NCI-H1105 treated with DMSO at 0.1 percent for 48 hours (cell line): ENCODE data around the gene CNTNAP2.

Source experiments
- DNase-seq: peaks from one replicate; lab custom pipeline; 2025; lab: John Stamatoyannopoulos, UW

CNTNAP2 gene

DNA sequence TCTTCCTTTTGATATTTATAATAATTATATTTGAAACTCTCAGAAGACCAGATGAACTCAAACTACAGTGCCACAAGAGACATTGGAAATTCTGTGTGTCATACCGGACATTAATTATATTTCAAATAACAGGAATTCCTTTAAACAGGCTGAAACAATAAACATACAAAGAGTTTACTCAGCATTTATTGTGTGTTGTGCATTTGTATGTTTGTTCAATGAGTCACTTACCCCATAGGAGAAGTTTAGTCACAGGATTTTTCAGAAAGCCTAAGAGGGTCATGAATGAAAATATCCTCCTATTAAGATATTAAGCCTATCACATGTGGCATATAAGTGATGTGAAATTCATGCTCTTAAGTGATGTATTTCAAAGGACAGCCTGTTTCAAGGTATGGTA, 566.8 kb downstream of the CNTNAP2 start:
- no peak for DNase-seq

DNA sequence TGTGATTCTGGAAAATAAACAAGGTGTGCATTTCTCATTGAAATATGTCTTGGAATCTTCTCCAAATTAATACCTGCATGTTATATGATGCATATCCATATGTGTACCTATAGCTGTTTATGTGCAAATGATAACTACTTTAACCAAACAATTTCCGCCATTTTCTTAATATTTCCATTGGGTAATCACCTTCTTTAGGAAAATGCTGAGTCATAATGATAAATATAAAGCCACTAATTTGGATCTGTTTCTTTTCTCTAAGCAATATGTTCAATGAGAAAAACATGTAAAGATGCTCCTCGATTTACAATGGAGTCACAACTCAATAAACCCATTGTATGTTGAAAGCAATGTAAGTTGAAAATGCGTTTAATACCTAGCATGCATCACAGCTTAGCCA, 574.4 kb downstream of the CNTNAP2 start:
- no peak for DNase-seq

DNA sequence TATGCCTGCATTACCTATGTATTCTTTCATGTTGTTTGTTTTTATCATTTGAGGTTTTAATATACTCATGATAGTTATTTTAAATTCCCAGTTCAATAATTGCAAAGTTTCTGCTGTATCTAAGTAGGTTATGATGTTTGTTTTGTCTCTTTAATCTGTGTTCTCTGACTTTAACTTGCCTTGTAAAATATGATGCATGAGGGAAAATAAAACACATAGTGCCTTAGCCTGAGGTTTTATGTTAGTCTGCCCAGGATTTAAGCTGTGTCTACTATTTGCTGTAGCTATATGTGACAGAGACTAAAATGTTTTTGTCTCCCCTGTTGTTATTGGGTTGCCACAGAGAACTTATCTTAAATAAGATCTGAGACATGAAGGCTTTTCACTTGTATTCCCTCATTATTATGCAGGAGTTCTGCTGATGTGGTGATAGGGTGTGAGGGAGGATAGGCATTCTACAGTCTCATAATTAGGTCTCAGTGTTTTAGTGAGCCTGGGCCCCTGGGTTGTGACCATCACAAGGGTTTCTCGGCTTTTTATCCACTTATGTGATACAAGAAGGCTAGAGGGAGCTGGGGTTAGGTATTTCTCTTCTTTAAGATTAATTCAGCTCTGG, 582.5 kb downstream of the CNTNAP2 start:
- DNase-seq, result no peak

DNA sequence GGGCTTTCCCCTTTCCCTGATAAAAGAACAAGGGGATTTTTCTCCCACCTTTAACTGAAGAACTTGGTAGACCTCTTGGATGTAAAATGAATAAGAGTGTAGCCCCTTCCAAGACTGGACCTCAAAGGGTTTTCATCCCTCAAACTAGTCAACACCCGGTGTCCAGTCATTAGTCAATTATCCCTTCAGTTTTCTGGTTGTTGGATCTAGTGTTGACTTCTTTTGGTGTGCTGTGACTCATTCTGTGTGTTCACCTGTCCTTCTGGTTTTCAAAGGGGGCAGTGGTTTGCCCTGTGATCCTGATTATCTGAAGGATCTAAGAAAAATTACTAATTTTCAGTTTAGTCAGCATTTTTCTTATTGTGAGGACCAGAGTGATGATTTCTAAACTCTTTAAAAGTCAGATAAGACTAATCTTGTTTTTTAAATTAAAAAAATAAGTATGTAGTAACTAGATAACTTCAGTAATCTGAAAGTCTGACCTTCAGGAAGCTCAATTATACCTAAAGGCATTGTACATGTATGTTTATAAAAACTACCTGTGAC, 583.5 kb downstream of the CNTNAP2 start:
- DNase-seq, result no peak

DNA sequence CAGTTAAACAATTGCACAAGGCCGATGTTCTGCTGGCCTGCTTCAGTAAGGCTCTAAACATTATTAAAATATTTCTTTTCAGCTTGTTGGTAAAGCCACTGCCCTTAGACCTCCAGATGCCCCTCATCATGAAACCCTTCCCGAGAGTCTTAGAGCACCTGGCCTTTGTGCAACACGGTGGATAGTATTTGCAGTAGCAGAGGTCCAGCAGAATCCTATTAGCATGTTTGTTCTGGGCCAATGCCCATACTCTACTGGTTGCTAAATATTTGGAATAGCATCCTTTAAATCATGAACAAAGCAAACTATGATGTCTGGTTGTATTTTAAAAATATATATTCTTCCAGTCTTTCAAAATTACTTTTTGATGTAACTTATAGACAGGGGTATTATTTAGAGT, 584.6 kb downstream of the CNTNAP2 start:
- no peak for DNase-seq

DNA sequence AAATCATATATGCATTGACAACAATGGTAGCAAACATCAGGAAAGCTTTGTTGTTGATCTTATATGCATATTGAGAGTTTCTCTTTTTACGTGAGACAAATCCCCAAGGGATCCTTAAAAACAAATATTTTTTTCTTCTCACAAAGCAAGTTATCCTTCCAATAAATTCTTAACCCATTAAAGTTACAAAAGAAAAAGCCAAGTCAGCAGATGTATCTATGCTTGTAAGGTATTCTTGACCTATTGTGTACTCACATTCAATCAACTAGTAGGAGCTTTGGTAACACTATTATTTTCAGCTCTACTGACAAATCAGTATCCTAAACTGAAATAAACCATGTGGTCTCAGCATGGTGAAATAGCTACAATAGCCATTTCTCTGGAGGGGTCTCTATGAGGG, 586.3 kb downstream of the CNTNAP2 start:
- no peak for DNase-seq

DNA sequence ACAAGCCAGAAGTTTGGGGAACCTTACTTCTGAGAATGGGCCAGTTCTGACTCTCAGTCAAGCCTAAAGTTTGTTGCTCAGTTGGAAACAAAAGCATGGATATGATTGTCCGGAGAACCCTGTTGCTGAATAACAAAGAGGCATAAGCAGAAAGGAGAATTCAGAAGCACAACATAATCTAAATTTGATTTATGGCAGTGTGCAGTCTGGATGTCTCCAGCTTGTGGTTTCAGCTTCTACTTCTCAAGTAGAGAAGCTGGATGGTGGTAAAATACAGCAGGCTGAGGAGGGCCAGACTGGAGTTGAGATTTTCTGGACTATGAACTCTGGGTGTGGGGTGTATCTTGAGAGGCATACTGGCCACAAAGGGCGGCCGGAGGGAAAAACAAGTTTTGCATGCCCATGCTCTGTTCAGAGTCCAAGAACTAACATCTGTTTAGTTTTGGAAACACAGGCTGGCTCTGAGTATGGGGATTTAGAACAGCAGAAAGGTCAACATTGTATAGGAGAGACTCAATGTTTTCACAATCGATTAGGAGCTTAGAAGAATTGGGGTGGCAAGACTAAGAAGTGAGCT, 592.9 kb downstream of the CNTNAP2 start:
- DNase-seq, result no peak

DNA sequence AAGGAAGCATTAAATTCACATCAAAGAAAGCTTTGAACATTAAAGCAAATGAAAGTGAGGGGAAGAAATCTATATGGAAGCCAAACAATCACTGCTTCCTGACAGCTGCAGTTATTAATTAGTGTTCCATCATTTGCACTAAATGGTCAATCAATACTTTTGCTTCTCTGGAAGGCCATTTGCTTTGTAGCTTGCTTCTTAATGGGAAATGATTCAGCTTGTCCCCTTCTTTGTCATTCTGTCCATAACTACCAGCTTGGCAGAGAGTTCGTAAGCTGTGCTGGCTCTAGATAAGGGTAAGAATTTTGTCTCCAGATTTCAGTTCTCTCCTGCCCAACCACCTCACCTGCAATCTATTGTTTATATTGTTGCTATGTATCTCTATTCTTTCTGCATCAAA, 596.6 kb downstream of the CNTNAP2 start:
- DNase-seq, result no peak

DNA sequence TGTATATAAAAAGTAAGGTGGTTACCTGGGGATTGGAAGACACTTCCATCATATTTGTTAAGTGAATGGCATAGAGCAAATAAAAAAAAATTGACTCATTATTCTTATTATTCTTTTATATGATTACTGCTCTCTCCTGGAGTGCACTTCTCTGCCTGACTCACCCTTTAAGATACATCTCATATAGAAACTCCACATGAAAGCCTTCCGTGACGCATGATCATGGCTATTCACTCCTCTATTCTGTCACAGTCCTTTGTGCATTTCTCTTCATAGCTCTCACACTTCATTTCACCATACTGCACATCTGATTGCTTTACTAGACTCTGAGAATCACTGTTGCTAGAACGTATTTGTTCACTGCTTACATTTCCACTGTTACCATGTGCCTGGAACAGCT, 597.3 kb downstream of the CNTNAP2 start:
- no peak for DNase-seq

DNA sequence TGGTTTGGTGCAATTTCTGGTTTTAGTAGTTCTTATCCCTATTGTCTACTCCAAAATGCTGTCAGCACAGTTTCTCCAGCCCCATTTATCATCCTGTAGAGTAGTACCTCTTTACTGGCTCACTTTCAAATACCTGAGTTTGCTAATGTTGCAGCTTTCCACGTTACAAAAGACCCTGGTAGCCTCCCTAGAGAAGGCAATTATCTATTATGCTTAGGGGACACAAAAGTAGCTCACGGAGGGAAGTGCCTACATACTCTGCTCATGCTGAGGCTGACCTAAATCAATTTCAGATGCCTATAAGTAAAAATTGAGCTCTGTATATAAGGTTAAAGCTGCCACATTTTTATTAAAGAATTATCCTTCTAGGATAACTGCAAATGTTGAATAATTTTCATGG, 603.6 kb downstream of the CNTNAP2 start:
- peak; percentile 40 for DNase-seq

DNA sequence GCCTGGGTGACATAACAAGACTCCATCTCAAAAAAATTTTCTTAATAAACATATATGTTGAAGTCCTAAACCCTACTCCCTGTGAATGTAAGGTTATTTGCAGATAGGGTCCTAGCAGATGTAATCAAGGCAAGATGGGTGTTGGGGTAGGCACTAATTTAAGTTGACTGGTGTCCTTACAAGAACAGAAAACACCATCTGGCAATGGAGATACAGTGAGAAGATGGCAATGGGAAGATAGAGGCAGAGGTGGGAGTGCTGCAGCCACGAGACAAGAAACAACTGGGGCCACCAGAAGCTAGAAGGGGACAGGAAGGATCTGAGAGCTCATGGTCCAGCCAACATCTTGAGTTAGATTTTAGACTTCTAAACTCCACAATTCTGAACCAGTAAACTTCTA, 606.4 kb downstream of the CNTNAP2 start:
- DNase-seq, result no peak

DNA sequence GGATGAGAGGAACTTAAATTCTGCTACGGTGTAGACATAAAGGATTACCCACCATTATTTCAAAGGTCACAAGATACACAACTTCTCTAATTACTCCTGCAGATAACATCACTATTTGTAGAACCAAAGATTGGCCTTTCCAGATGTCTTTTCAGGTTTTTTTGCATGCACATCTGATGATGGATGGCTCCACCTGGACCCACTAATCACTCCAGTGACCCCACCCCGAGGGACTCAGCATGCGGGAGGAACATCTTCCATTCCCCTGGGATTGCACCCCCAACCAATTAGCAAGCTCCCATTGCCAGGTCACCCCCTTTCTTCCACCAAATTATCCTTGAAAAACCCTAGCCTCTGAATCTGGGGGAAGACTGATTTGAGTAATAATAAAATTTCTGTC, 608.9 kb downstream of the CNTNAP2 start:
- DNase-seq, result no peak

DNA sequence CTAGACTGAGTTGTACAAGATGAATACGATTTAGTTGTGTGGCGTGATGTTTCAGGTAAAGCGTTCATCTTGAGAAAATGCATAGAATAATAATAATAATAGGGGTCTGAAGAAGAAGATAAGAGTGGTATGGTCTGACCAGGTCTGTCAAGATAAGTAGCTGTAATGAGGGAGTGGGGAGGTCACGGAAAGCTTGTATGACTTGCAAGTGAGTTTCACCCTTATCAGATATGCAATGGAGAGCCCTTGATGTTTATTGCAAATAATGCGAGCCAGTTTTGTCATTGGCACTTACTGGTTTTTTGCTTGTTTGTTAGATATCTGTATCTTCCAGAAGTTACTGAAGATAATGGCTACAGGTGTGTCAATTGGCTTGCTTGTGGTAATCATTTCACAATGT, 611.5 kb downstream of the CNTNAP2 start:
- no peak for DNase-seq

DNA sequence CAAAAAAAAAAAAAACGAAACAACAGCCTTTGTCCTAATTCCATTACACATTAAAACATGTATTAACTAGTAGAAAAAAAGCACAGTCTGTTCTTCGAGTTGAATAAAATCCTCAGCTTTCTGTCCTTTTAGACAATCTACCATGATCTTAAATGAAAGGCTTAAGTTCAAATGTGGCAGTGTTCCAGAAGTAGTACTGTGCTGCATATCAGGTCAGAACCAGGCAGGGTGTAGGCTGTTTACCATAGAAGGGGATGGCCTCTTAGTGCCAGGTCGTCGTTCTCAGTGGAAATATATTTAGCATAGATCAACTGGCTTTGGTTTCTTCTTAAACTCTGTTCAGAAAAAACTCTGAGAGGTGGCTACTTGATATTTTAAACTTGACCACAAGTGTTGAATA, 612.0 kb downstream of the CNTNAP2 start:
- DNase-seq, result no peak

DNA sequence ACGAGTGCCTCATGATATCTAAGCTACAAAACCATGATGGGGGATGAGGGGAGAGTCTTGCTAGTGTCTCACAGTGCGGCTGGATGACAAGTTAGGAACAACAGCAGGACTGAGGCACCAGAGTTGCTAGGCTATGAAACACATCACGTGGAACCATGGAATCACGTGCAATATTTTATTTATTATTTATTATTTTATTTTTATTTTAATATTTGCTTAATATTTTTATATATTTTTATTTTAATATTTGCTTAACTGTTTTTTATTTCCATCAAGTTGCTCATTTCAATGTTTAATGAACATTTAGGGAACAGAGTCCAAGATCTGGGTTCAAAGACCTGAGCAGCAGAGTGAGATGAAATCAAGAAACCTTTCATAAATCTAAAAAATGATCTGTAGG, 614.6 kb downstream of the CNTNAP2 start:
- DNase-seq, result no peak

DNA sequence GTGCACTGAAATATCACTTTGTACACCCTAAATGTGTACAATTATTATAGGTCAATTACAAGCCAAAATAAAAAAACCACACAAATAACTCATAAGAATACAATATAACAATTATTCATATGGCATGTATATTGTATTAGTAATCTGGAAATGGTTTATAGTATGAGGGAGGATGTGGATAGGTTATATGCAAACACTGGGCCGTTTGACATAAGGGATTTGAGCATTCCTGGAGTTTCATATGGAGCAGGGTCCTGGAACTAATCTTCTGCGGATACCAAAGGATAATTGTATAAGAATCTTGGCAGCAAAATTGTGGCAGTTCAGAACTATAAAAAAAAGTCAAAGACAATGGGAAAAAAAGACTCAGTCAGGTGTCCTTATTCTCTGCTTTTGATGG, 619.4 kb downstream of the CNTNAP2 start:
- no peak for DNase-seq

DNA sequence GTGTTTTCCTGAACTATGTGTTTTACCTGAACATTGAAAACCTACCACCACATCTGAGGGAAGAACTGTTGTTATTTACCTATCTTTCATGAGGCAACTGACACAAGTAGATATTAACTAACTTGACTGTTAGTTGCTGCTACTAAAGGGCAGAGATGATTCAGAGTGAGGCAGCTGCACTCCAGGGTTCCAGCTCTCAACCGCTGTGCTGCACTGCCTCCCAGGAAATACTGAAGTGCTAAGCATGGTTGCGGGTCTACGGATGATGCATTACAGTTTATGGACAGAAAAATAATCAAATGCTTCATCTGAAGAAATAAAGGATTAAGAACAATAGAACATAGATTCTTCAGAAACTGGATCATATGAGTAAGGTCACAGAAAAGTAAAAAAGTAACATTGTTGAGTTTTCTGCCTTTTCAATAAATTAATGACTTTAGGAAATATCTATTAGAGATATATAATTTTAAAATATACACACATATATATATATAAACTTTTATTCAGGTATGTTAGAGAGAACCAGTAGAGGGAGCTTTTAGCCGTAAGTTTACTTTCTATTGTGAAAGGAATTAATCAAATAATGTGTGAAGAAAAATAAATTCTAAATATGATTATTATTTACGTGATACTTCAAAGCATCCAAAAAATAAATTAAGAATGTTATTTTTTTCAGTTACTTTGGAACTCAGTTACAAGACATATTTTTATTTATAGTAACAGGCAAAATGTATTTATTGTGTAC, 620.0 kb downstream of the CNTNAP2 start:
- DNase-seq, result no peak

DNA sequence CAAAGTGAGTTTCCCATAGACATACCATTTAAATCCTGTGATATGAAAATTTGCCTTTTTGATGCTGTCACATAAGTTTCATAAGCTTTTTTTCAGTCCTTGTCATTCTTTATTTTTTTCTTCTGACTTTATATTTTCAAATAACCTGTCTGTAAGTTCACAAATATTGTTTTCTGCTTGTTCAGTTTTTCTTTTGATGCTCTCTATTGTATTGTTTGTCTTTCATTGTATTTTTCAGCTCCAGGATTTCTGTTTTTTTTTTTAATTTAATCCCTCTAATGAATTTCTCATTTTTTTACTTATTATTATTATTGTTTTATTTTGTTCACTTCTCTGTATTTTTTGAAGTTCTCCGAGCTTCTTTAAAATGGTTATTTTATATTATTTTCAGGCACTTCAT, 623.4 kb downstream of the CNTNAP2 start:
- DNase-seq, result no peak

DNA sequence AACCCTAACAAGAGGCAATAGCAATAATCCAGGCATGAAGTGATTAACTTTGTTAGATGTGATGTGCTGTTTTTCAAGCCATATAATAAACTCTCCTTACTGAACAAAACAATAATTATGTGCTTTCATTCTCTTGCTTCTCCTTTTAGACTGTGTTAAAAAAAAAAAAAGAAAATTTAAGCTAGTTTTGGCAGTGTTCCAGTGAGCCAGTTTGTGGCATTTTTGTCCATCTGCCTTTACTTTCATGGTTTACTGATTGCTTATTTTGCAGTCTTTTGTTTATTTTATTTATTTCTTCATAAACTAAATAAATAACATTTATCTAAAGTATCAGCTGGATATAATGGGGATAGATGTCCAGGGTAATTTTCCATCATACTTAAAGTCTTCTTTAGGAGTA, 625.3 kb downstream of the CNTNAP2 start:
- peak; percentile 74 for DNase-seq

DNA sequence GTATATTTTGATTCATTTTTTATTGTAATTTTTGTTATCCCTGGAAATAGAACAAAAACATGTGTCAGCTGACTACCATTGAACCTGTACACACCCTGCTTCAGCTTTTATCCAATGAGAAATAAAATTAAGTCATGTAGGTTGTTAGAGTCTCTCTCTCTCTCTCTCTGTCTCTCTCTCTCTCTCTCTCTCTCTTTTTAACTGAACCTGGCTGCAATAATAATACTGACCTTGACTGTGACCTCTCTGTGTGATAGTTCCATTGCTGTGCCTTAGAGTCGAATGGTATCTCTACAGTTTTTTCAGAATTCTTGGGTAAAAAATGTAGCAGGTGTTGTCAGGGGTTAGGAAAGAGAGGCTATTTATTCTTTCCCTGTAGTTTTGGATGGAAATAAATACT, 637.8 kb downstream of the CNTNAP2 start:
- DNase-seq, result no peak

DNA sequence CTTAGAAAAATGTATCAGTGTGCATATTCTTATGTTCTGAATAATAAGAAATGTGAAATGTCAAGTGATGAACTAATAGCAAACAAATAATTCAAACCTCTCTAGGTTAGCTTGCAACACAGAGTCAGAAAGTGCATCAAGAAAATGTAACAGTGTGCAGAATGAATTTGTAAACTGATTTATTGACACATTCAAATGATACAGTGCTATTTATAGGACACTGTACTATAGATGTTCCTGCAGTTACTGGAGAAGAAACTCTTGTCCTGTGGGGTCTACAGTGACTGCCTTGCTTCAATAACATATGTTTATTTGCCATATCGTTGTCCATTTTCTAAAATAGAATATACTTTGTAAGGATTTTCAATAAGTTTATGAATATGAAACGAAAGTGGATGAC, 639.0 kb downstream of the CNTNAP2 start:
- no peak for DNase-seq

DNA sequence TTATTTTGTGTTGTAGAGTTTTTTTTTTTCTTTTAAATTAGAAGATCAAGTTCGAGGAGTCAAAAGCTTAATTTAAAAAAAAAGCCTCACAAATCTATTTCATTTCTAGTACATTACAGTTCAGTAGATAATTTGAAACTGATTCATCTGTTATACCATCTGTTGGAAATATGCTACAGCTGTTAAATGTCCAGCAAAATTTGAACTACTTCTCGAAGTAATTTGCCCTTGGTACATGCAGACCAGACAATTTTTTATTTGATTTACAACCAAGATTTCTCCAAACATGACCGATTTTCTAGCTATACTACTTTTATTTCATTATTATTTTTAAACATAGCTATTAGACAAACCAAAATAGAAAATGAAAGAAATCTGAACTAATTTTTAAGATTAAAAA, 647.9 kb downstream of the CNTNAP2 start:
- DNase-seq, result no peak

DNA sequence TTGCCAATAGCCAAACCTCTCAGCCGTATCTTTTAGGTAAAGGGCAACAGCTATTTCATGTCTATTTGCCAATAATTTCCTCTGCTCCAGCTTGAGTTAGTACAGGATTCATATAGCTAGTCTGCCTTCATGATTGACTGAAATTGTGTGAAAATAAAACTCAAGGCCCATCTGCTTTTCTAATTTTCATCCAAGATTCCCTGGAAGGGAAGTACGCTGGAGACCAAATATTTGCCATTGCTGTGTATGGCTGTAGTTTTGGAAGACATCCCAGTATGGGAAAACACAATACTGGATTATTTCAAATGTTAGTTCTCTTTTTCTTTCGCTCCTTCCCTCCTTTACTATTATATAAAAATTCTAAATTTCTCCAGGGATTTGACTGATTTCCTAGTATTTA, 652.4 kb downstream of the CNTNAP2 start:
- DNase-seq, result no peak

DNA sequence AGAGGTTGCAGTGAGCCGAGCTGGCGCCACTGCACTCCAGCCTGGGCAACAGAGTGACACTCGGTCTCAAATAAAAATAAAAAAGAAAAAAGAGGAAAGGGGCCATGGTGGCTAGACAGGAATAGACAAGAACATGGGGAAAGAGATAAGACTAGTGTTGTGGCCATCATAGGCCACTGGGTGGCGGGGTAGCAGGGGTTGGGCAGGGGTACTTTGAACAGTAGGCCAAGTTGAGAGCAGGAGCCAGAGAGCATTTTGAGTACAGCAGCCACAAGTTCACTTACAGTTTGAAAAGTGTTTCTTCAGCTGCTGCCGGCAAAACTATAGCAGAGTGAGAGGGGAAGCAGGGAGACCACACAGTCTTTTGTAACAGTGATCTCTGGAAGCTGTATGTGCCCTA, 656.0 kb downstream of the CNTNAP2 start:
- DNase-seq, result no peak
